HepG2 (cell line): ENCODE data around the gene NLGN4X. TPM values are rescaled to one million over a fixed set of nuclear protein-coding genes. Genes with fewer than 3 reads are reported as not detected.

Experiments
- ATAC-seq: fragments of 200-7000 bp; cut with Tn5 transposase; 3 replicates; pipeline ENCODE4 v1.9.1; 2020; ENCODE audit warnings: mild to moderate bottlenecking, moderate library complexity
- BruUV-seq: library from RNA; stranded (reverse); fragments of 400-500 nt; replicated peaks from 2 replicates; lab custom pipeline; 2021; lab: Mats Ljungman, UMichigan
- CTCF ChIA-PET: fragments of 300-600 bp; formaldehyde crosslinking; extraction: SDS; loops from one replicate; lab custom pipeline; 2021; ENCODE audit warnings: low total read pairs, inconsistent platforms, low intra/inter-chr PET ratio; lab: Yijun Ruan, JAX
- POLR2A ChIA-PET: fragments of 350-600 bp; sonication (Branson Sonifier 250); formaldehyde crosslinking; loops from one replicate; lab custom pipeline; 2020; ENCODE audit warnings: antibody characterized with exemption, inconsistent platforms; lab: Yijun Ruan, JAX
- DNase-seq: peaks from one replicate; pipeline ENCODE4 v3.0.0-alpha.2; 2015; ENCODE audit warnings: low spot score
- FAIRE-seq: peaks from 3 replicates; lab custom pipeline; 2011; peaks lifted over from hg19 to GRCh38; lab: Jason Lieb, UNC
- H2AFZ ChIP-seq: one replicate; pipeline ENCODE4 v1.6.1; 2011; ENCODE audit warnings: low read length, inconsistent platforms
- H3K27ac ChIP-seq: fragments of 300-600 bp; 3 replicates; pipeline ENCODE4 v1.8.0; 2011; ENCODE audit warnings: mixed run types, mild to moderate bottlenecking, mixed read lengths, low read length, inconsistent platforms; ENCODE audit not compliant: insufficient read depth; ENCODE audit errors: extremely low read length
- H3K27me3 ChIP-seq, 2 experiments: fragments of 200-600 bp in 1 of 2; 2 replicates in 1 of 2; 3 replicates in 1 of 2; pipeline versions ENCODE4 v1.6.0 to v1.8.0; 2011; ENCODE audit warnings: low read length in 2 of 2, mild to moderate bottlenecking in 2 of 2, moderate library complexity in 2 of 2, inconsistent platforms in 1 of 2; ENCODE audit not compliant: insufficient read depth in 2 of 2, control insufficient read depth in 1 of 2
- H3K36me3 ChIP-seq, 2 experiments: fragments of 200-600 bp in 1 of 2; replicated peaks in 1 of 2; 2 replicates in 1 of 2; 3 replicates in 1 of 2; pipeline versions ENCODE4 v1.5.1 to v1.8.0; 2011; ENCODE audit warnings: low read length in 2 of 2, inconsistent platforms in 1 of 2; ENCODE audit not compliant: insufficient read depth in 2 of 2, control insufficient read depth in 1 of 2
- H3K4me1 ChIP-seq: 2 replicates; pipeline ENCODE4 v1.5.1; 2012; ENCODE audit warnings: low read length, inconsistent platforms; ENCODE audit not compliant: insufficient read depth
- H3K4me2 ChIP-seq: 2 replicates; pipeline ENCODE4 v1.6.0; 2011; ENCODE audit warnings: low read depth, low read length, inconsistent platforms
- H3K4me3 ChIP-seq, 3 experiments: fragments of 200-600 bp in 1 of 3; sonication (generic), shearing (Covaris generic) in 1 of 3; replicated peaks in 1 of 3; 2 replicates each; pipeline ENCODE4 v1.5.1; 2011 to 2016; ENCODE audit warnings: low read length in 3 of 3, inconsistent platforms in 2 of 3, low read depth in 2 of 3, mild to moderate bottlenecking in 2 of 3, control low read depth in 1 of 3, mixed read lengths in 1 of 3; ENCODE audit not compliant: insufficient read depth in 1 of 3
- H3K79me2 ChIP-seq: one replicate; pipeline ENCODE4 v1.6.1; 2011; ENCODE audit warnings: low read length, inconsistent platforms; ENCODE audit not compliant: insufficient read depth
- H3K9ac ChIP-seq: 2 replicates; pipeline ENCODE4 v1.6.0; 2011; ENCODE audit warnings: mild to moderate bottlenecking, low read depth, low read length, inconsistent platforms; ENCODE audit not compliant: insufficient read depth
- H3K9me3 ChIP-seq: 2 replicates; pipeline ENCODE4 v1.5.1; 2012; ENCODE audit warnings: mild to moderate bottlenecking, low read length
- H4K20me1 ChIP-seq: 2 replicates; pipeline ENCODE4 v1.6.0; 2011; ENCODE audit warnings: inconsistent platforms, mild to moderate bottlenecking, low read length, moderate library complexity; ENCODE audit not compliant: insufficient read depth
- CTCF ChIP-seq: sonication (generic); formaldehyde crosslinking; IDR thresholded peaks from 2 replicates; pipeline ENCODE4 v1.5.0; 2020; ENCODE audit warnings: mild to moderate bottlenecking, missing genetic modification reagents, moderate library complexity
- ETS1 ChIP-seq: sonication (generic); formaldehyde crosslinking; IDR thresholded peaks from 2 replicates; pipeline ENCODE4 v1.4.0; 2020; ENCODE audit warnings: missing genetic modification reagents
- HCFC1 ChIP-seq: fragments of 150-350 bp; IDR thresholded peaks from 2 replicates; pipeline ENCODE4 v1.6.1; 2014; ENCODE audit warnings: low read depth, low read length
- HES4 ChIP-seq: sonication (generic); formaldehyde crosslinking; IDR thresholded peaks from 2 replicates; pipeline ENCODE4 v1.9.0; 2021; ENCODE audit warnings: mild to moderate bottlenecking, missing genetic modification reagents, borderline replicate concordance
- KDM3A ChIP-seq: IDR thresholded peaks from 2 replicates; pipeline ENCODE4 v1.6.1; 2018; ENCODE audit warnings: low read depth, missing compliant biosample characterization
- NFKB2 ChIP-seq: sonication (generic); formaldehyde crosslinking; IDR thresholded peaks from 2 replicates; pipeline ENCODE4 v1.4.0; 2020; ENCODE audit warnings: missing genetic modification reagents, borderline replicate concordance
- NR1H2 ChIP-seq: sonication (generic); formaldehyde crosslinking; IDR thresholded peaks from 2 replicates; pipeline ENCODE4 v1.8.1; 2022; ENCODE audit warnings: low read depth, missing genetic modification reagents, borderline replicate concordance
- SMC3 ChIP-seq: IDR thresholded peaks from 2 replicates; pipeline ENCODE4 v1.6.1; 2011; ENCODE audit warnings: low read length, improper control_type of control experiment
- TBX3 ChIP-seq: fragments of 450-650 bp; IDR thresholded peaks from 2 replicates; pipeline ENCODE4 v1.6.1; 2017; ENCODE audit warnings: antibody characterized with exemption, mild to moderate bottlenecking, inconsistent platforms, borderline replicate concordance
- TCF12 ChIP-seq, 2 experiments: fragments of 450-650 bp in 1 of 2; sonication (generic) in 1 of 2; formaldehyde crosslinking in 1 of 2; IDR thresholded peaks; 2 replicates each; pipeline versions ENCODE4 v1.6.1 to v1.8.0; 2017 to 2022; ENCODE audit warnings: antibody characterized with exemption in 1 of 2, mild to moderate bottlenecking in 1 of 2, missing genetic modification reagents in 1 of 2, moderate library complexity in 1 of 2
- ZNF510 ChIP-seq: sonication (generic); formaldehyde crosslinking; IDR thresholded peaks from 2 replicates; pipeline ENCODE4 v1.4.0; 2020; ENCODE audit warnings: low read depth, mild to moderate bottlenecking, missing genetic modification reagents
- WGBS: methylation state at CpG from one replicate; pipeline ENCODE4 v1.1.6; 2017; ENCODE audit warnings: low lambda C conversion rate; 5-methylcytosine and 5-hydroxymethylcytosine counted together
- in situ Hi-C: cut with HindIII; loops from 2 replicates; pipeline ENCODE4 v1.10.0; 2017; ENCODE audit warnings: low pct_unique_long_range_greater_than_20kb; ENCODE audit not compliant: extremely low pct_ligation_motif_present
- intact Hi-C: fragments of 100-400 bp; cut with micrococcal nuclease; formaldehyde crosslinking; loops from one replicate; pipeline ENCODE4 v1.10.0; 2022; ENCODE audit not compliant: unreplicated experiment
- polyA plus RNA-seq, 8 experiments: library from polyadenylated mRNA; depleted of rRNA in 3 of 8; stranded (reverse) in 7 of 8; unstranded in 1 of 8; fragments of >200 nt; fragmentation: Illumina TruSeq in 4 of 8; extraction: Trizol in 4 of 8; gene quantifications; 2 replicates each; pipeline versions ENCODE4 v1.2.1 to v1.2.3, GENCODE V29; 2011 to 2016; ENCODE audit warnings: low read depth in 4 of 8, missing spikeins in 1 of 8, mixed read lengths in 1 of 8; ENCODE audit not compliant: insufficient read depth in 1 of 8
- total RNA-seq, 5 experiments: library from RNA; depleted of rRNA; stranded (reverse); fragments of >200 nt; fragmentation: Illumina TruSeq; extraction: Trizol; gene quantifications; 2 replicates each; pipeline ENCODE4 v1.2.3, GENCODE V29; 2016; ENCODE audit warnings: low read depth in 1 of 5
- TF ChIP-seq, protein P1 (sequence below): sonication (generic); formaldehyde crosslinking; IDR thresholded peaks from 2 replicates; pipeline ENCODE4 v1.8.0; 2022; ENCODE audit warnings: mild to moderate bottlenecking, missing genetic modification reagents, moderate library complexity
- TF ChIP-seq, protein P2 (sequence below): sonication (generic); formaldehyde crosslinking; IDR thresholded peaks from 2 replicates; pipeline ENCODE4 v1.5.1; 2020; ENCODE audit warnings: mild to moderate bottlenecking, missing genetic modification reagents
- TF ChIP-seq, protein P3 (sequence below): sonication (generic); formaldehyde crosslinking; IDR thresholded peaks from 2 replicates; pipeline ENCODE4 v1.5.0; 2020; ENCODE audit warnings: mild to moderate bottlenecking, low read depth, missing genetic modification reagents, borderline replicate concordance

NLGN4X gene
- total and polyA plus RNA-seq, 2 of the 13 experiments (the other 11 are each of a cell fraction or from before 2014, with no cell fraction given): not detected

- Histone ChIP-seq H3K4me2 (no peak overlapping the region), H3K4me1 (no peaks in the 10 kb centered on the region), H3K27me3 (no peaks in the 10 kb centered on the region), H3K9ac (no peak overlapping the region), H3K4me3 (no peak overlapping the region), H3K27ac (no peak overlapping the region), H4K20me1 (no peaks in the 10 kb centered on the region), H3K36me3 (no peaks in the 10 kb centered on the region), H2AFZ (no peak overlapping the region), H3K9me3 (no peaks in the 10 kb centered on the region), H3K79me2 (no peaks in the 10 kb centered on the region)
- POLR2A ChIA-PET: no interaction called here
- FAIRE-seq (no peak), DNase-seq (peak; percentile 2), ATAC-seq (no peak)
- CTCF ChIA-PET: no interaction called here
- intact Hi-C loops (no loop called here), in situ Hi-C loops (no loop called here)
- 0% methylated on average over 4 of the region's 4 CpGs for WGBS
- BruUV-seq: no TSS peak
- TF ChIP-seq NFKB2 (CRISPR knock-in tag) (no peak), TCF12 (IDR thresholded peaks at IDR 0.05) (no peak), TCF12 (CRISPR knock-in tag; IDR thresholded peaks at IDR 0.05) (no peak), KDM3A (CRISPR knock-in tag) (no peak), ZNF510 (CRISPR knock-in tag) (no peak), ETS1 (CRISPR knock-in tag) (no peak), CTCF (peak; percentile 60), HCFC1 (no peak), HES4 (CRISPR knock-in tag) (no peak), SMC3 (peak; percentile 30; the same call in 1 of the 2 replicates), TBX3 (no peak), NR1H2 (no peak)
- TF ChIP-seq, protein P1, sequence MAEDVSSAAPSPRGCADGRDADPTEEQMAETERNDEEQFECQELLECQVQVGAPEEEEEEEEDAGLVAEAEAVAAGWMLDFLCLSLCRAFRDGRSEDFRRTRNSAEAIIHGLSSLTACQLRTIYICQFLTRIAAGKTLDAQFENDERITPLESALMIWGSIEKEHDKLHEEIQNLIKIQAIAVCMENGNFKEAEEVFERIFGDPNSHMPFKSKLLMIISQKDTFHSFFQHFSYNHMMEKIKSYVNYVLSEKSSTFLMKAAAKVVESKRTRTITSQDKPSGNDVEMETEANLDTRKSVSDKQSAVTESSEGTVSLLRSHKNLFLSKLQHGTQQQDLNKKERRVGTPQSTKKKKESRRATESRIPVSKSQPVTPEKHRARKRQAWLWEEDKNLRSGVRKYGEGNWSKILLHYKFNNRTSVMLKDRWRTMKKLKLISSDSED (CRISPR knock-in tag): no peak
- TF ChIP-seq, protein P2, sequence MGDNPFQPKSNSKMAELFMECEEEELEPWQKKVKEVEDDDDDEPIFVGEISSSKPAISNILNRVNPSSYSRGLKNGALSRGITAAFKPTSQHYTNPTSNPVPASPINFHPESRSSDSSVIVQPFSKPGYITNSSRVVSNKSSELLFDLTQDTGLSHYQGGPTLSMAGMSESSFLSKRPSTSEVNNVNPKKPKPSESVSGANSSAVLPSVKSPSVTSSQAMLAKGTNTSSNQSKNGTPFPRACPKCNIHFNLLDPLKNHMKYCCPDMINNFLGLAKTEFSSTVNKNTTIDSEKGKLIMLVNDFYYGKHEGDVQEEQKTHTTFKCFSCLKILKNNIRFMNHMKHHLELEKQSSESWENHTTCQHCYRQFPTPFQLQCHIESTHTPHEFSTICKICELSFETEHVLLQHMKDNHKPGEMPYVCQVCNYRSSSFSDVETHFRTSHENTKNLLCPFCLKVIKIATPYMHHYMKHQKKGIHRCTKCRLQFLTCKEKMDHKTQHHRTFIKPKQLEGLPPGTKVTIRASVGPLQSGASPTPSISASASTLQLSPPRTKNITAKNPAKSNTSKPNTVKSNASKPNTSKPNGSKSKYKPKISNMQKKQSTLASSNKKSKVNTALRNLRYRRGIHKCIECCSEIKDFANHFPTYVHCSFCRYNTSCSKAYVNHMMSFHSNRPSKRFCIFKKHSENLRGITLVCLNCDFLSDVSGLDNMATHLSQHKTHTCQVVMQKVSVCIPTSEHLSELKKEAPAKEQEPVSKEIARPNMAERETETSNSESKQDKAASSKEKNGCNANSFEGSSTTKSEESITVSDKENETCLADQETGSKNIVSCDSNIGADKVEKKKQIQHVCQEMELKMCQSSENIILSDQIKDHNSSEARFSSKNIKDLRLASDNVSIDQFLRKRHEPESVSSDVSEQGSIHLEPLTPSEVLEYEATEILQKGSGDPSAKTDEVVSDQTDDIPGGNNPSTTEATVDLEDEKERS: no peak
- TF ChIP-seq, protein P3, sequence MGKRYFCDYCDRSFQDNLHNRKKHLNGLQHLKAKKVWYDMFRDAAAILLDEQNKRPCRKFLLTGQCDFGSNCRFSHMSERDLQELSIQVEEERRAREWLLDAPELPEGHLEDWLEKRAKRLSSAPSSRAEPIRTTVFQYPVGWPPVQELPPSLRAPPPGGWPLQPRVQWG: no peak
Measured at GRCh38 chrX:6021316-6022091, 207.2 kb downstream of the NLGN4X start.
